Tibial artery (tissue), 4 donors: ENCODE measurements around the gene NAA15.

ENCODE experiments used
- DNase-seq, 2 donors: peaks; one replicate each; pipeline ENCODE4 v3.0.0-alpha.2; 2019
- H3K27ac ChIP-seq, 2 donors: fragments of 200-600 bp; sonication (generic) in 1 of 2; 1 replicate in 1 of 2; 2 replicates in 1 of 2; pipeline ENCODE4 v1.5.1; 2018 to 2019; ENCODE audit warnings: mild to moderate bottlenecking in 1 of 2
- H3K27me3 ChIP-seq, 2 donors: fragments of 200-600 bp; sonication (generic) in 1 of 2; one replicate each; pipeline versions ENCODE4 v1.5.1 to v1.6.0; 2016 to 2019
- H3K36me3 ChIP-seq, 3 donors: fragments of 200-600 bp; sonication (generic) in 2 of 3; one replicate each; pipeline ENCODE4 v1.5.1; 2016 to 2019; ENCODE audit warnings: mild to moderate bottlenecking in 2 of 3
- H3K4me1 ChIP-seq, 4 donors: fragments of 200-600 bp; sonication (generic) in 2 of 4; 1 replicate in 3 of 4; 2 replicates in 1 of 4; pipeline ENCODE4 v1.5.1; 2016 to 2019
- H3K4me3 ChIP-seq, 2 donors: fragments of 200-600 bp; sonication (generic) in 1 of 2; 1 replicate in 1 of 2; 2 replicates in 1 of 2; pipeline ENCODE4 v1.5.1; 2018 to 2019; ENCODE audit warnings: mild to moderate bottlenecking in 2 of 2
- H3K9me3 ChIP-seq, 3 donors: fragments of 200-600 bp; sonication (generic) in 1 of 3; one replicate each; pipeline ENCODE4 v1.5.1; 2016 to 2019
- intact Hi-C: fragments of 100-400 bp; cut with DNase I; formaldehyde crosslinking; loops from one replicate; pipeline ENCODE4 v1.15.0; 2023; ENCODE audit warnings: low total_unique reads
- TF ChIP-seq, protein P1 (sequence below), 2 experiments: fragments of 200-600 bp in 1 of 2; fragments of 450-650 bp in 1 of 2; IDR thresholded peaks; one replicate each; pipeline ENCODE4 v1.5.1; 2017 to 2019; ENCODE audit warnings: antibody characterized with exemption in 2 of 2, mild to moderate bottlenecking in 1 of 2, moderate library complexity in 1 of 2

Gene NAA15

DNA sequence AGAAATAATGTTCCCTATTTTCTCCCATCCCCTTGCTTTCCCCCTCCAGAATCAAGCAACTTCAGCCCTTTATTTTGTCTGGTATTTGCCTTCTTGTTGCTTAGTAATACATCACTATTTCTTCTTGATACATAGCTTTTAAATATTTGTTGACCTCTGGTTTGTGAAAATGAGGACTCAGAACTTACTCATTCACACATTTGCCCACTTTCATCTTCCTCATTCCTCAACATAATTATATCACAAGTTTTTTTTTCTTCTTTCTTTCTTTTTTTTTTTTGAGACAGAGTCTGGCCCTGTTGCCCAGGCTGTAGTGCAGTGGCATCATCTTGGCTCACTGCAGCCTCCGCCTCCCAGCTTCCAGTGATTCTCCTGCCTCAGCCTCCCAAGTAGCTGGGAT is 29.9 kb downstream of the NAA15 start:
- Histone ChIP-seq H3K27ac (no peak overlapping the region), H3K9me3 (no peaks in the 10 kb centered on the region), H3K4me3 (no peak overlapping the region), H3K36me3 (peaks cover 5 to 15% (median 12%) of the 10 kb centered on the region in 3 donors), H3K4me1 (peaks cover 0 to 4% (median 0%) of the 10 kb centered on the region in 4 donors), H3K27me3 (no peaks in the 10 kb centered on the region)
- TF ChIP-seq, protein P1, sequence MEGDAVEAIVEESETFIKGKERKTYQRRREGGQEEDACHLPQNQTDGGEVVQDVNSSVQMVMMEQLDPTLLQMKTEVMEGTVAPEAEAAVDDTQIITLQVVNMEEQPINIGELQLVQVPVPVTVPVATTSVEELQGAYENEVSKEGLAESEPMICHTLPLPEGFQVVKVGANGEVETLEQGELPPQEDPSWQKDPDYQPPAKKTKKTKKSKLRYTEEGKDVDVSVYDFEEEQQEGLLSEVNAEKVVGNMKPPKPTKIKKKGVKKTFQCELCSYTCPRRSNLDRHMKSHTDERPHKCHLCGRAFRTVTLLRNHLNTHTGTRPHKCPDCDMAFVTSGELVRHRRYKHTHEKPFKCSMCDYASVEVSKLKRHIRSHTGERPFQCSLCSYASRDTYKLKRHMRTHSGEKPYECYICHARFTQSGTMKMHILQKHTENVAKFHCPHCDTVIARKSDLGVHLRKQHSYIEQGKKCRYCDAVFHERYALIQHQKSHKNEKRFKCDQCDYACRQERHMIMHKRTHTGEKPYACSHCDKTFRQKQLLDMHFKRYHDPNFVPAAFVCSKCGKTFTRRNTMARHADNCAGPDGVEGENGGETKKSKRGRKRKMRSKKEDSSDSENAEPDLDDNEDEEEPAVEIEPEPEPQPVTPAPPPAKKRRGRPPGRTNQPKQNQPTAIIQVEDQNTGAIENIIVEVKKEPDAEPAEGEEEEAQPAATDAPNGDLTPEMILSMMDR (IDR thresholded peaks at IDR 0.05) = no peak
- intact Hi-C loops = no loop called here
- DNase-seq = no peak

DNA sequence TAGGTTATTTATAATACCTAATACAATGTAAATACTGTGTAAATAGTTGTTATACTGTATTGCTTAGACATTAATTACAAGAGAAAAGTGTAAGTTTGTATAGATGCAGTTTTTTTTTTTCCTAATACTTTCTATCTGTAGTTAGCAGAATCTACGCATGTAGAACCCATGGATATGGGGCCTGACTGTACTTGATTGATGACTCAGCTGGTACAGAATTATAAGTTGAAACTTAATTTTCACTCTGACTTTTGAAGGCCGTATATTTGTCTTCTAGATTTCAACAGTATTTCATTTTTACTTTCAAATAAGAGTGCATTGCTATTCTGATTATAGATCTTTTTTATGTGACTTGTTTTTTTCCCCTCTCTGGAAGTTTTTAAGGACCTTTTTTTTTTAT is 31.7 kb downstream of the NAA15 start:
- H3K27ac ChIP-seq = no peak overlapping the region
- H3K27me3 ChIP-seq = no peaks in the 10 kb centered on the region
- H3K4me1 ChIP-seq = peaks cover 0 to 4% (median 0%) of the 10 kb centered on the region in 4 donors
- TF ChIP-seq, protein P1 (IDR thresholded peaks at IDR 0.05) = no peak
- no peak overlapping the region for H3K4me3 ChIP-seq
- intact Hi-C loops = no loop called here
- H3K36me3 ChIP-seq = peaks cover 5 to 15% (median 12%) of the 10 kb centered on the region in 3 donors
- H3K9me3 ChIP-seq = no peaks in the 10 kb centered on the region
- DNase-seq = no peak

DNA sequence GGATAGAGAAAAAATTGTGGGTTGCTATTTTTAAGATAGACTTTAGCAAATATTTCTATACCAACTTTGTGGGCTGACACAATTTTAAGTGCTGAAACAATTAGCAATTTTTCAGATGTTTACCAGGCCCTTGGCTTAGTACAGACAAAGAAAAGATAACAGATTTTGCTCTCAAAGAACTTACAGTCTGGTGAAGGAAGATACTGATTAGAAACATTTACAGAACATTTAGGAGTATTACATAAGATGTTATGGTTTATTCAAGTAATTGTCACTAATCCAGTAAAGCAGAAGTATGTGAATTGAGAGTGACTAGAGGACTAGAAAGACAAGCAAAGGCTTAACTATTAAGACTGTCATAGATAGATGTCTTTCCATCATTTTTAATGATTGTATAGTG is 36.3 kb downstream of the NAA15 start:
- Histone ChIP-seq H3K9me3 (no peaks in the 10 kb centered on the region), H3K27ac (no peak overlapping the region), H3K27me3 (no peaks in the 10 kb centered on the region), H3K4me3 (no peak overlapping the region), H3K36me3 (peaks cover 0 to 25% (median 18%) of the 10 kb centered on the region in 3 donors), H3K4me1 (no peaks in the 10 kb centered on the region)
- intact Hi-C loops = no loop called here
- no peak for DNase-seq
- TF ChIP-seq, protein P1 (IDR thresholded peaks at IDR 0.05) = no peak

DNA sequence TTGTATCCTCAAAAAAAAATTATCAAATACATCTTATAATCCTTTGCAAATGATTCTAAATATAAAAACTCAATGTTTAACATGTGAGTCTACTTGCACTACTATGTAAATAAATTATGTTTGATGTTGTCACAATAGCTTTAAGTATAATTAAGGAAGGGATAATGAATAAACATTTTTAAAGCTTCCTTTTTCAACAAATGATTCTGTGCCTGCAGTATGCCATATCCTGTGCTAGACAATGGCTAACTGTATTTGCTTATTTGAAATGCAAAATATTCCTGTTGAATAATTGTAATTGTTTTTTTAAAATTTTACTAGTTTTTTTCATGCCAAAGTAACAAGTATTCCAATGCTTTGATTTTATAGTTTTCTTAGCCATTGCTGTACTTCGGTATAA is 60.0 kb downstream of the NAA15 start:
- Histone ChIP-seq H3K4me3 (no peak overlapping the region), H3K27ac (no peak overlapping the region), H3K9me3 (no peaks in the 10 kb centered on the region), H3K27me3 (no peaks in the 10 kb centered on the region), H3K4me1 (peaks cover 0 to 6% (median 0%) of the 10 kb centered on the region in 4 donors), H3K36me3 (peaks cover 24 to 41% (median 25%) of the 10 kb centered on the region in 3 donors)
- intact Hi-C loops = no loop called here
- TF ChIP-seq, protein P1 (IDR thresholded peaks at IDR 0.05) = no peak
- DNase-seq = no peak

DNA sequence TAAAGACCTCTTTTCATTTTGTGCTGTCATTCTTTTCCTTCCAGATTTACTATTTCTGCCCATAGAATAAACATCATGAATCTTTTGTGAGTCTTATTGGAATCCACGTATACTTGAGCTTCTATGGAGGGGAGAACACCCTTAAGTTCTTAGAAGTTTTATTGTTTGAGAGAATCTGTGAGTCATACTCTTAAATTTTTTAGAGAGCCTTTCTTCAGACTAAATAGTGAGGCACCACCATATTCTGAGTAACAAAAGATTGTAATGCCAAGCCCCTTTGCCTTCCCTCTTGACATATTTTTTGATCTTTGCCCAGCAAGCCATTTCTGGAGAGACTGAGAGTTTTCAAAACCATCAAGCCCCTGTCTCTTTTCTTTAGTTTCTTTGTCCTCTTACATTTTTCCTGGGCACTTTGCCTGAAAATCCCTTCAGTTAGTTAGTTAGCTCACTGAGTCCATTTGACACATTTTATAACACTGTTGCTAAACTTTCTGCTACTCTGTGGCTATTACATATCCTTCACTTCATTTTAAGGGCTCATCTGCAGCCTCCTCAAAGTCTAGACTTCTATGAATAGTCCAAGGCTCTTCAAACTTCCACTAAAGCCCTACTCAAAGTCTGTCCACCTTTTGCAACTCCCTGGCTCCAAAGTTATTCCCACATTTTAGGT is 66.3 kb downstream of the NAA15 start:
- DNase-seq = no peak
- H3K36me3 ChIP-seq = peaks cover 11 to 20% (median 19%) of the 10 kb centered on the region in 3 donors

More for the DNA sequence above, 66.3 kb downstream of the NAA15 start:
- Histone ChIP-seq H3K4me1 (peaks cover 0 to 35% (median 2%) of the 10 kb centered on the region in 4 donors), H3K27ac (no peak overlapping the region), H3K9me3 (no peaks in the 10 kb centered on the region), H3K4me3 (no peak overlapping the region), H3K27me3 (no peaks in the 10 kb centered on the region)
- TF ChIP-seq, protein P1 (IDR thresholded peaks at IDR 0.05) = no peak
- intact Hi-C loops = no loop called here
